ENCODE data around the gene CFAP43. TPM values are rescaled to one million over a fixed set of nuclear protein-coding genes. Genes with fewer than 3 reads are reported as not detected.

CFAP43 gene
- total RNA-seq, 4 donors from 2014 or later, result 0.16 to 0.45 (median 0.40) TPM; not detected in 1

GRCh38 chr10:104109908-104110662, 122.1 kb downstream of the CFAP43 start:
- no peaks in the 10 kb centered on the region for H3K9me3 ChIP-seq
- ATAC-seq, result no peak

GRCh38 chr10:104104926-104105325, 127.2 kb downstream of the CFAP43 start:
- Histone ChIP-seq H3K4me3 (no peak overlapping the region), H3K27me3 (no peaks in the 10 kb centered on the region), H3K9me3 (no peaks in the 10 kb centered on the region), H3K27ac (no peak overlapping the region), H3K36me3 (no peaks in the 10 kb centered on the region), H3K4me1 (peaks cover 0 to 3% (median 0%) of the 10 kb centered on the region in 3 donors)
- 88 to 95% methylated on average over 1 to 2 of the region's 2 CpGs for WGBS, 2 donors (ENCODE audit: low coverage in 1 of 2)
- TF ChIP-seq CTCF (IDR thresholded peaks at IDR 0.05) (no peak), POLR2AphosphoS5 (IDR thresholded peaks at IDR 0.05) (no peak), POLR2A (IDR thresholded peaks at IDR 0.05) (no peak), EP300 (IDR thresholded peaks at IDR 0.05) (no peak)
- no peak for ATAC-seq

More at GRCh38 chr10:104109908-104110662, 122.1 kb downstream of the CFAP43 start:
- Histone ChIP-seq H3K27ac (no peak overlapping the region), H3K4me1 (no peaks in the 10 kb centered on the region), H3K36me3 (no peaks in the 10 kb centered on the region), H3K4me3 (no peak overlapping the region), H3K27me3 (no peaks in the 10 kb centered on the region)
- TF ChIP-seq POLR2AphosphoS5 (IDR thresholded peaks at IDR 0.05), result no peak
- no peak for TF ChIP-seq CTCF (IDR thresholded peaks at IDR 0.05)
- no peak for TF ChIP-seq EP300 (IDR thresholded peaks at IDR 0.05)
- TF ChIP-seq POLR2A (IDR thresholded peaks at IDR 0.05), result no peak
- WGBS, 2 donors (ENCODE audit: low coverage in 1 of 2), result 63% methylated on average over 3 of the region's 3 CpGs

GRCh38 chr10:104104418-104104817, 127.7 kb downstream of the CFAP43 start:
- ATAC-seq, result no peak
- Histone ChIP-seq H3K4me1 (peaks cover 0 to 3% (median 0%) of the 10 kb centered on the region in 3 donors), H3K27me3 (no peaks in the 10 kb centered on the region), H3K27ac (no peak overlapping the region), H3K36me3 (no peaks in the 10 kb centered on the region), H3K4me3 (no peak overlapping the region), H3K9me3 (no peaks in the 10 kb centered on the region)
- TF ChIP-seq POLR2AphosphoS5 (IDR thresholded peaks at IDR 0.05), result no peak
- TF ChIP-seq POLR2A (IDR thresholded peaks at IDR 0.05), result no peak
- no peak for TF ChIP-seq CTCF (IDR thresholded peaks at IDR 0.05)
- TF ChIP-seq EP300 (IDR thresholded peaks at IDR 0.05), result no peak
- WGBS, 2 donors (ENCODE audit: low coverage in 1 of 2), result 0% methylated on average over 1 of the region's 1 CpG

GRCh38 chr10:104103956-104104355, 128.2 kb downstream of the CFAP43 start:
- no peak overlapping the region for H3K4me3 ChIP-seq
- H3K27ac ChIP-seq, result no peak overlapping the region
- 44 to 62% methylated on average over 1 of the region's 1 CpG for WGBS, 2 donors (ENCODE audit: low coverage in 1 of 2)
- peaks cover 0 to 3% (median 0%) of the 10 kb centered on the region in 3 donors for H3K4me1 ChIP-seq
- H3K27me3 ChIP-seq, result no peaks in the 10 kb centered on the region
- TF ChIP-seq EP300 (IDR thresholded peaks at IDR 0.05), result no peak
- TF ChIP-seq CTCF (IDR thresholded peaks at IDR 0.05), result no peak
- no peak for TF ChIP-seq POLR2AphosphoS5 (IDR thresholded peaks at IDR 0.05)
- TF ChIP-seq POLR2A (IDR thresholded peaks at IDR 0.05), result no peak
- ATAC-seq, result no peak
- no peaks in the 10 kb centered on the region for H3K9me3 ChIP-seq
- no peaks in the 10 kb centered on the region for H3K36me3 ChIP-seq

GRCh38 chr10:104101902-104102301, 130.3 kb downstream of the CFAP43 start:
- WGBS, 2 donors (ENCODE audit: low coverage in 1 of 2), result 40 to 75% methylated on average over 1 of the region's 1 CpG
- no peak overlapping the region for H3K27ac ChIP-seq
- ATAC-seq, result no peak
- TF ChIP-seq CTCF (IDR thresholded peaks at IDR 0.05) (no peak), EP300 (IDR thresholded peaks at IDR 0.05) (no peak), POLR2AphosphoS5 (IDR thresholded peaks at IDR 0.05) (no peak), POLR2A (IDR thresholded peaks at IDR 0.05) (no peak)
- H3K36me3 ChIP-seq, result no peaks in the 10 kb centered on the region
- H3K27me3 ChIP-seq, result no peaks in the 10 kb centered on the region
- peaks cover 0 to 3% (median 0%) of the 10 kb centered on the region in 3 donors for H3K4me1 ChIP-seq
- H3K9me3 ChIP-seq, result no peaks in the 10 kb centered on the region
- no peak overlapping the region for H3K4me3 ChIP-seq

Data from gastroesophageal sphincter (tissue), 4 donors.